ENCODE data around the gene HYAL4.

DNA sequence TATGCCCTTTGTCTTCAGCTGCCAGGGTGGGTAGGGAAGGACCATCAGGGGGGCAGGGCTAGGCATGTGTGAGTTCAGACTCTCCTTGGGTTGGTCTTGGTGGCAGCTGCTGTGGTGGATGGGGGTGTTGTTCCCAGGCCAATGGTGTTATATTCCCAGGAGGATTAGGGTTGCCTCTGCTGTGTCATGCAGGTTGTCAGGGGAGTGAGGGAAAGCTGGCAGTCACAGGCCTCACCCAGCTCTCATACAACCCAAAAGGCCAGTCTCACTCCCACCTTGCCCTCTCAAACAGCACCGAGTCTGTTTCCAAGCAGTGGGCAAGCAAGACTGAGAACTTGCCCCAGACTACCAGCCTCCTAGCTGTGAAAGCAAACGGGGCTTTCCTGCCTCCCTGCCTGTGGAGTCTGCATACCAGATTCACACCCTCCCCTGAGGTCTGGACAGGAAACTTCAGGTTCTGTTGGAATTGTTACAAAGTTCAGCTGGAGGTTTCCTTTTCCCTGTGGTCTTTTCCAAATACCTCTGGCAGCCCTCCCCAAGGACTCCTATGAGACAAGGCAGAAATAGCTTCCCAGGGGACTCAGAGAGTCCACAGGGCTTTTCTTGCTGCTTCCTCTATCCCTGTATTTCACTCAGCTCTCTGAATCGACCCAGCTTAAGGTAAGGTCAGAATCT, 1.4 kb downstream of the HYAL4 start:
- TF ChIP-seq POLR2AphosphoS5 (IDR thresholded peaks at IDR 0.05; ENCODE audit: insufficient read depth, low read depth, low read length) (no peak), FOS (IDR thresholded peaks at IDR 0.05; ENCODE audit: borderline replicate concordance, insufficient read depth, low read length) (no peak), GATA2 (IDR thresholded peaks at IDR 0.05; ENCODE audit: insufficient read depth, insufficient read length, low read depth, low read length) (no peak), MAX (IDR thresholded peaks at IDR 0.05; ENCODE audit: insufficient read depth, insufficient read length) (no peak), POLR2A (IDR thresholded peaks at IDR 0.05; ENCODE audit: low read depth, low read length) (no peak), MYC (IDR thresholded peaks at IDR 0.05; ENCODE audit: low read depth, low read length) (no peak)
- TF ChIP-seq, protein P1, sequence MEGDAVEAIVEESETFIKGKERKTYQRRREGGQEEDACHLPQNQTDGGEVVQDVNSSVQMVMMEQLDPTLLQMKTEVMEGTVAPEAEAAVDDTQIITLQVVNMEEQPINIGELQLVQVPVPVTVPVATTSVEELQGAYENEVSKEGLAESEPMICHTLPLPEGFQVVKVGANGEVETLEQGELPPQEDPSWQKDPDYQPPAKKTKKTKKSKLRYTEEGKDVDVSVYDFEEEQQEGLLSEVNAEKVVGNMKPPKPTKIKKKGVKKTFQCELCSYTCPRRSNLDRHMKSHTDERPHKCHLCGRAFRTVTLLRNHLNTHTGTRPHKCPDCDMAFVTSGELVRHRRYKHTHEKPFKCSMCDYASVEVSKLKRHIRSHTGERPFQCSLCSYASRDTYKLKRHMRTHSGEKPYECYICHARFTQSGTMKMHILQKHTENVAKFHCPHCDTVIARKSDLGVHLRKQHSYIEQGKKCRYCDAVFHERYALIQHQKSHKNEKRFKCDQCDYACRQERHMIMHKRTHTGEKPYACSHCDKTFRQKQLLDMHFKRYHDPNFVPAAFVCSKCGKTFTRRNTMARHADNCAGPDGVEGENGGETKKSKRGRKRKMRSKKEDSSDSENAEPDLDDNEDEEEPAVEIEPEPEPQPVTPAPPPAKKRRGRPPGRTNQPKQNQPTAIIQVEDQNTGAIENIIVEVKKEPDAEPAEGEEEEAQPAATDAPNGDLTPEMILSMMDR (IDR thresholded peaks at IDR 0.05; ENCODE audit: extremely low read depth in 1 of 2, insufficient read depth in 1 of 2, low read depth in 1 of 2, low read length in 2 of 2) = no peak

Measured in endothelial cell of umbilical vein (primary cell).